A549 (cell line): Measurements from ENCODE around the gene KRTAP9-7. TPM values are rescaled to one million over a fixed set of nuclear protein-coding genes. Genes with fewer than 3 reads are reported as not detected.
"Not testable (repeated sequence)": the region's sequence is repeated elsewhere in the genome, so short reads cannot be mapped to it uniquely, and the experiment has no call there.

Source experiments
- ATAC-seq, 2 experiments: fragments of 200-7000 bp in 1 of 2; fragments of >200 bp in 1 of 2; cut with Nextera tagmentation in 1 of 2; cut with Tn5 transposase in 1 of 2; 3 replicates each; pipeline versions ENCODE4 v1.8.0 to v1.9.1; 2018 to 2020; ENCODE audit warnings: mild to moderate bottlenecking in 1 of 2, moderate library complexity in 1 of 2
- CTCF ChIA-PET: fragments of 300-600 bp; sonication (Branson Sonifier 250); formaldehyde crosslinking; extraction: SDS; loops from one replicate; lab custom pipeline; 2021; ENCODE audit warnings: antibody characterized with exemption, inconsistent platforms; lab: Yijun Ruan, JAX
- POLR2A ChIA-PET: fragments of 350-600 bp; formaldehyde crosslinking; extraction: SDS; loops from one replicate; lab custom pipeline; 2021; ENCODE audit warnings: antibody characterized with exemption, inconsistent platforms; lab: Yijun Ruan, JAX
- DNase-seq, 2 experiments: peaks; one replicate each; pipeline versions ENCODE4 v3.0.0 to v3.0.0-alpha.2; 2011 to 2016; ENCODE audit warnings: low read depth in 1 of 2, low spot score in 1 of 2
- FAIRE-seq: peaks from 2 replicates; lab custom pipeline; 2011; peaks lifted over from hg19 to GRCh38; lab: Jason Lieb, UNC
- H3K27ac ChIP-seq, 2 experiments: fragments of >200 bp; sonication (Bioruptor Twin); formaldehyde crosslinking; 3 replicates each; pipeline ENCODE4 v1.5.1; 2016 to 2017
- H3K4me1 ChIP-seq: fragments of >200 bp; sonication (Bioruptor Twin); formaldehyde crosslinking; 3 replicates; pipeline ENCODE4 v1.6.1; 2016
- H3K4me2 ChIP-seq: fragments of >200 bp; sonication (Bioruptor Twin); formaldehyde crosslinking; 3 replicates; pipeline ENCODE4 v1.6.1; 2016
- H3K4me3 ChIP-seq: fragments of >200 bp; sonication (Bioruptor Twin); formaldehyde crosslinking; 3 replicates; pipeline ENCODE4 v1.5.1; 2016
- H3K9me3 ChIP-seq: fragments of >200 bp; sonication (Bioruptor Twin); formaldehyde crosslinking; 3 replicates; pipeline ENCODE4 v1.6.1; 2016
- CHD2 ChIP-seq: fragments of 150-350 bp; IDR thresholded peaks from 2 replicates; pipeline ENCODE4 v1.6.1; 2014; ENCODE audit warnings: low read length; ENCODE audit not compliant: partially characterized antibody
- ESRRA ChIP-seq: fragments of 150-350 bp; IDR thresholded peaks from 2 replicates; pipeline ENCODE4 v1.6.1; 2014; ENCODE audit warnings: mild to moderate bottlenecking, low read length, borderline replicate concordance
- HOXB5 ChIP-seq: fragments of 250-450 bp; sonication (Bioruptor Pico); IDR thresholded peaks from 2 replicates; pipeline ENCODE4 v1.5.0; 2020; ENCODE audit warnings: mild to moderate bottlenecking, moderate library complexity
- MAFK ChIP-seq: fragments of 450-650 bp; IDR thresholded peaks from 2 replicates; pipeline ENCODE4 v1.6.1; 2014; ENCODE audit not compliant: partially characterized antibody
- NPAS2 ChIP-seq: fragments of 250-450 bp; sonication (Bioruptor Pico); IDR thresholded peaks from 2 replicates; pipeline ENCODE4 v1.8.0; 2022; ENCODE audit warnings: mild to moderate bottlenecking, moderate library complexity, borderline replicate concordance
- RNF2 ChIP-seq: fragments of 200-600 bp; sonication (generic); IDR thresholded peaks from 2 replicates; pipeline ENCODE4 v1.6.1; 2016; ENCODE audit warnings: low read depth, mild to moderate bottlenecking, antibody characterized with exemption, moderate library complexity, borderline replicate concordance
- ZC3H11A ChIP-seq: fragments of 450-650 bp; IDR thresholded peaks from 2 replicates; pipeline ENCODE4 v1.6.1; 2014; ENCODE audit warnings: antibody characterized with exemption, mild to moderate bottlenecking
- WGBS: methylation state at CpG from one replicate; pipeline ENCODE4 v1.1.6; 2017; ENCODE audit errors: missing lambda C conversion rate; 5-methylcytosine and 5-hydroxymethylcytosine counted together
- polyA plus RNA-seq, 4 experiments: library from polyadenylated mRNA; depleted of rRNA in 3 of 4; stranded (reverse); fragments of >200 nt; fragmentation: RNase III in 1 of 4; extraction: RNeasy Plus Mini Kit Qiagen cat#74134 plus additional on column Dnase treatment in 1 of 4; gene quantifications; 2 replicates in 3 of 4; 3 replicates in 1 of 4; pipeline ENCODE4 v1.2.3, GENCODE V29; 2011 to 2017

The KRTAP9-7 gene
- polyA plus RNA-seq, 2 of the 4 experiments (the other 2 are of a cell fraction), result not detected

DNA sequence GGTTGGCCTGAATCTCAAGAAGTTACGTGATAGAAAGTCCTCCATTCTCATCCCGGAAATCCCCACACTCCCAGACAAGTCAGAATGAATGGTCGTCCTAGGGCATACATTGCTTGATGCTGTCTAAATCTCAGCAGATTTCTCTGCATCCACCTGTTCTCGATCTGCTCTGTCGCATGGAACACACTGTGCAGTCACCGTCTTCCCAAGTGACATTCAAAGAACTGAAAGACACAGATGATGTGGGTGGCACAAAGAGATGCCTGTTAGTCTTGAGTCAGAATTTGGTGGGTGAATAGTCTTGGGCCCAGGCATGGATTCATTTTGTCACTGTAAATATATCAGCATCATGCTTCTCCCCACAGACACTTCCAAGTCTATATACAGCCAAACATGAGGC lies 43.8 kb upstream of the KRTAP9-7 start:
- TF ChIP-seq CHD2 (no peak), ZC3H11A (no peak), MAFK (no peak), ESRRA (no peak), HOXB5 (no peak), RNF2 (no peak), NPAS2 (CRISPR knock-in tag) (no peak)
- ATAC-seq (no peak), FAIRE-seq (no peak), DNase-seq (no peak)
- H3K4me1 ChIP-seq, result no peaks in the 10 kb centered on the region
- no peak overlapping the region for H3K4me2 ChIP-seq
- ChIA-PET POLR2A (no interaction called here), CTCF (no interaction called here)
- 74% methylated on average over 6 of the region's 6 CpGs for WGBS
- H3K27ac ChIP-seq, result no peak overlapping the region
- no peak overlapping the region for H3K4me3 ChIP-seq
- no peaks in the 10 kb centered on the region for H3K9me3 ChIP-seq

DNA sequence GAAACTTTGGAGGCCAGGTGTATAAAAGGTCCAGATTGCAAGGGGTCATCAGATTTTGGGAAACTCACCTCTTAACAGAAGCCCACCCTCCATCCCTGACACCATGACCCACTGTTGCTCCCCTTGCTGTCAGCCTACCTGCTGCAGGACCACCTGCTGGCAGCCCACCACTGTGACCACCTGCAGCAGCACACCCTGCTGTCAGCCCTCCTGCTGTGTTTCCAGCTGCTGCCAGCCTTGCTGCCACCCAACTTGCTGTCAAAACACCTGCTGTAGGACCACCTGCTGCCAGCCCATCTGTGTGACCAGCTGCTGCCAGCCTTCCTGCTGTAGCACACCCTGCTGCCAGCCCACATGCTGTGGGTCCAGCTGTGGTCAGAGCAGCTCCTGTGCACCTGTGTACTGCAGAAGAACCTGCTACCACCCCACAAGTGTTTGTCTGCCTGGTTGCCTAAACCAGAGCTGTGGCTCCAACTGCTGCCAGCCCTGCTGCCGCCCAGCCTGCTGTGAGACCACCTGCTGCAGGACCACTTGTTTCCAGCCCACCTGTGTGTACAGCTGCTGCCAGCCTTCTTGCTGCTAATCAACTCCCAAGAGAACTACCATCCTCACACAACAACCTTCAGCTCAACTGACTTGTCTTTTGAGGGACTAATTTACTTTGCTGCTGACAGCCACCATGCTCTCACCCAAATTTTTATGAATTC lies 42.9 kb upstream of the KRTAP9-7 start, which contains the start of gene KRTAP9-3:
Gene KRTAP9-3 (plus strand): TSS at position 51 of the 707 bp plus-strand sequence. CDS start 53 bp downstream, at position 104.
- 54% methylated on average over 1 of the region's 1 CpG for WGBS
- FAIRE-seq, H3K4me1 ChIP-seq, H3K4me3 ChIP-seq, POLR2A ChIA-PET, ATAC-seq, DNase-seq, H3K27ac ChIP-seq, H3K4me2 ChIP-seq, H3K9me3 ChIP-seq: not testable (repeated sequence)
- CTCF ChIA-PET, result interaction anchor here (0.9 kb wide), 1 partner anchor 28 kb away, joined by 3 read pairs; no protein-coding TSS in a partner anchor

DNA sequence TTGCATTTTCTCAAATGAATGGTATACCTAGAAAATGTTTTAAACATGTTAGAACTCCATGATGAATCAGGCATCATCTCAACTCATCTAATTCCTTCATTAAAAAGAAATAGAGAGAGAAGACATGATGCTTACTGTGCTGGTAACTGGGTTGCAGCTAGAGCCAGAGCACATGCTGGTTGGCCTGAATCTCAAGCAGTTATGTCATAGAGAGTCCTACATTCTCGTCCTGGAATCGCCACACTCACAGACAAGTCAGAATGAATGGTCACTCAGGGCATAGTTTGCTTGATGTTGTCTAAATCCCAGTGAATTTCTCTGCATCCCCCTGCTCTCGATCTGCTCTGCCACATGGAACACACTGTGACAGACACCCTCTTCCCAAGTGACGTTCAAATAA lies 38.4 kb upstream of the KRTAP9-7 start:
- CTCF ChIA-PET, DNase-seq, H3K27ac ChIP-seq, H3K4me3 ChIP-seq, POLR2A ChIA-PET, FAIRE-seq, ATAC-seq, H3K4me2 ChIP-seq, H3K4me1 ChIP-seq: not testable (repeated sequence)
- WGBS, result 47% methylated on average over 4 of the region's 4 CpGs
- H3K9me3 ChIP-seq, result peaks cover 16% of the 10 kb centered on the region; the same call in 2 of the 3 replicates

DNA sequence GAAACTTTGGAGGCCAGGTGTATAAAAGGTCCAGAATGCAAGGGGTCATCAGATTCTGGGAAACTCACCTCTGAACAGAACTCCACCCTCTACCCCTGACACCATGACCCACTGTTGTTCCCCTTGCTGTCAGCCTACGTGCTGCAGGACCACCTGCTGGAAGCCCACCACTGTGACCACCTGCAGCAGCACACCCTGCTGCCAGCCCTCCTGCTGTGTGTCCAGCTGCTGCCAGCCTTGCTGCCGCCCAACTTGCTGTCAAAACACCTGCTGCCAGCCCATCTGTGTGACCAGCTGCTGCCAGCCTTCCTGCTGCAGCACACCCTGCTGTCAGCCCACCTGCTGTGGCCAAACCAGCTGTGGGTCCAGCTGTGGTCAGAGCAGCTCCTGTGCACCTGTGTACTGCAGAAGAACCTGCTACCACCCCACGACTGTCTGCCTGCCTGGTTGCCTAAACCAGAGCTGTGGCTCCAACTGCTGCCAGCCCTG lies 37.5 kb upstream of the KRTAP9-7 start, which contains the start of gene KRTAP9-8:
Gene KRTAP9-8 (plus strand): TSS at position 51 of the 489 bp plus-strand sequence. CDS start 53 bp downstream, at position 104.
- peaks cover 18% of the 10 kb centered on the region; the same call in 2 of the 3 replicates for H3K9me3 ChIP-seq
- DNase-seq, POLR2A ChIA-PET, CTCF ChIA-PET, H3K4me1 ChIP-seq, FAIRE-seq, ATAC-seq, H3K4me3 ChIP-seq, H3K27ac ChIP-seq, H3K4me2 ChIP-seq: not testable (repeated sequence)
- WGBS, result 24% methylated on average over 3 of the region's 3 CpGs

DNA sequence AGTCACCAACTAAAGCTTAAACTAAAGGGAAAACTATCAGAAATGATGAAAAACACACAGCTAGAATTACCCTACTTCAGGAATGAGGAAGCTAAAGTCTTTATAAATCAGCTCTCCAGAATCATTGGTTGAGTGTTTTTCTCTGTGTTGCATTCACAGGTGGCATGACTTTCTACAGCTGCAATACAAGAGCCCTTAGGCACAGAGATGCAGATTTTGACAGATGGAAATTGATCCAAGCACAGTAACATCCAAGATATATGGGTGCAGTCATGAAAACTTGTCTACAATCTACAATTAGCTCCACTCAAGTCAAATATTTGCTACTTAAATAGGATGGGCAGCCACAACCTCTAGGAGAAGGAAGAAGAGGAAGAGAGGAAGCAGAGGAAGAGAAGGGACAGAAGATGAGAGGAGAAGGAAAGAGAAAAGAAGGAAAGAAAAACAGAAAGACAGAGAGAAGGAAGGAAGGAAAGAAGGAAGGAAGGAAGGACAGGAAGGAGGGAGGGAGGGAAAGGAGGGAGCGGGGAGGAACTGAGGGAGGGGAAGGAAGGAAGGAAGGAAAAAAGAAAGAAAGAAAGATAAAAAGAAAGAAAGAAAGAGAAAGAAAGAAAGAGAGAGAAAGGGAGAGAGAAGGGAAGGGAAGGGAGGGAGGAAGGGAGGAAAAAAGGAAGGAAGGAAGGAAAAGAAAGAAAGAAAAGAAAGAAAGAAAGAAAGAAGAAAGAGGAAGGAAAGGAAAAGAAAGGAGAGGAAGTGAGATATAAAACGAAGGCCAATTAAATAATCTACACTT lies 28.3 kb upstream of the KRTAP9-7 start:
- H3K27ac ChIP-seq, CTCF ChIA-PET, H3K4me2 ChIP-seq, ATAC-seq, H3K4me3 ChIP-seq, H3K4me1 ChIP-seq, POLR2A ChIA-PET, H3K9me3 ChIP-seq, DNase-seq: not testable (repeated sequence)
- peak; percentile 43 for FAIRE-seq
- 40% methylated on average over 2 of the region's 2 CpGs for WGBS

DNA sequence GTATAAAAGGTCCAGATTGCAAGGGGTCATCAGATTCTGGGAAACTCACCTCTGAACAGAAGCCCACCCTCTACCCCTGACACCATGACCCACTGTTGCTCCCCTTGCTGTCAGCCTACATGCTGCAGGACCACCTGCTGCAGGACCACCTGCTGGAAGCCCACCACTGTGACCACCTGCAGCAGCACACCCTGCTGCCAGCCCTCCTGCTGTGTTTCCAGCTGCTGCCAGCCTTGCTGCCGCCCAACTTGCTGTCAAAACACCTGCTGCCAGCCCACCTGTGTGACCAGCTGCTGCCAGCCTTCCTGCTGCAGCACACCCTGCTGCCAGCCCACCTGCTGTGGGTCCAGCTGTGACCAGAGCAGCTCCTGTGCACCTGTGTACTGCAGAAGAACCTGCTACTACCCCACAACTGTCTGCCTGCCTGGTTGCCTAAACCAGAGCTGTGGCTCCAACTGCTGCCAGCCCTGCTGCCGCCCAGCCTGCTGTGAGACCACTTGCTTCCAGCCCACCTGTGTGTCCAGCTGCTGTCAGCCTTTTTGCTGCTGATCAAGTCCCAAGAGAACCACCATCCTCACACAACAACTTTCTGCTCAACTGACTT lies 25.8 kb upstream of the KRTAP9-7 start, which contains the start of gene KRTAP9-4:
Gene KRTAP9-4 (plus strand): TSS at position 51 of the 604 bp plus-strand sequence. CDS start 34 bp downstream, at position 85.
- H3K27ac ChIP-seq, POLR2A ChIA-PET, FAIRE-seq, H3K9me3 ChIP-seq, DNase-seq, H3K4me2 ChIP-seq, CTCF ChIA-PET, ATAC-seq, H3K4me3 ChIP-seq, H3K4me1 ChIP-seq: not testable (repeated sequence)
- WGBS, result 38% methylated on average over 2 of the region's 2 CpGs
